HCEC 1CT (cell line): ENCODE measurements around the gene GLRX.

Experiments
- DNase-seq: peaks from one replicate; pipeline ENCODE4 v3.0.0-alpha.2; 2017

GLRX gene

DNA sequence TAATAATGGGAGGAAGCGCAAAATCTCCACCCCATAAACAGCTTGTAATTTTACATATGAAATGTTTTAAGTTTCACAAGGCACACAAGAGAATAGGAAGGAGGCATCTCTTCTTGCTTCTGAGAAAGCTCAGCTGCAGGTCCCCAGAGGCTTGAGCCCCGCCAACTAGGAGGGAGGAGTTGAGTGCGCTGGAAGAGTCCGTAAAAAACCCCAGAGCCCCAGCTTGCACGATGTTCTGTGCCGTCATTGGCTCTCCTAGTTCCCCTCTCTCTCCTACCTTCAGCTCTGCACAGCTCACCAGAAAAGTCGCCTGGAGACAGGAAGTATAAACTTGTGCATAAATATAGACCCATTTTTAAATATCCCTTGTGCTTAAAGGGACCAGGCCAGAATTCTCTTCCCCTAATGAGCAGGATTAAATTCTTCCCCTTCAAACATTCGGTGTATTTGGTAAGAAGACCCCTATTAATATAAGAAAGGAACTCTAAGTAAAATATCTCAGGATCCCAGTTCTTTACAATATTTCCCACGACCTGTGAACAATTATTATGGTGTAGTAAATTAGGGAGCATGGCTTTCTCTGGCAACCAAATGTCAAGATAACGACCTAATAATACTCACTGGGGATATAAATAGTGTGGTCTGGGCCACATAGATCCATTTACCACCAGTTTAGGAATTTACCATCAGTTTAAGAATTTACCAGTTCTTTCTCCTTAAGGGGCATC lies 13.7 kb downstream of the GLRX start:
- no peak for DNase-seq

DNA sequence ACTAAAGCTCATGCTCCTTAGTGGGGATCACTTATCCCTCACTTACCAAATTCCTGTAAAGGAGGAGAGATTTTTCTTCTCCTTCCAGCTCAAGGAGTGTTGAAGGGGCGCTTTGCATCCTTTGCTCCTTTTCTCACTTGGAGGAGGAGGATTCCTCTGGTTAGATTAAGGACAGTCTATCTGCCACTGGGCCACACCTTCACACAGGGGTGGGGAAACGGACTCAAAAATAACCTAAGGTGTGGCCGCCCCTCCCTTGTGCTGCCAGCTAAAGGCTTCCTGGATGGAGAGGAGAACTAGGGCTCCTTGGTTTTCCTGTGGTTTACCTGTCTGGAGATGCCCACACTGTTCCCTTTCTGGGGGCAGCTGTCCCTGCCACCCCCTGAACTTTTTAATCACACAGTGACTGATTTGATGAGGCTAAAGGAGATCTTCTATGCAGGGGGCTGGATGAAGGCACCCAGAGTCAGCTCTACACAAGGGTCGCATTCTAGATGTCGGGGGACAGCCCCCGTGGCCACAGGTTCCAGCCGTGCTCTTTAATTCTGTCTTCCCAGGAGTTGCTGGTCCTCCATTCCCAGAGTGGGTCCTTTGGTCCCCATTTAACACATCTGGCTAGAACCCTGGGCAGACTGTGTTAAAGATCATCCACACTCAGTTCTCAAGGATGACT lies 14.4 kb downstream of the GLRX start:
- DNase-seq, result no peak

DNA sequence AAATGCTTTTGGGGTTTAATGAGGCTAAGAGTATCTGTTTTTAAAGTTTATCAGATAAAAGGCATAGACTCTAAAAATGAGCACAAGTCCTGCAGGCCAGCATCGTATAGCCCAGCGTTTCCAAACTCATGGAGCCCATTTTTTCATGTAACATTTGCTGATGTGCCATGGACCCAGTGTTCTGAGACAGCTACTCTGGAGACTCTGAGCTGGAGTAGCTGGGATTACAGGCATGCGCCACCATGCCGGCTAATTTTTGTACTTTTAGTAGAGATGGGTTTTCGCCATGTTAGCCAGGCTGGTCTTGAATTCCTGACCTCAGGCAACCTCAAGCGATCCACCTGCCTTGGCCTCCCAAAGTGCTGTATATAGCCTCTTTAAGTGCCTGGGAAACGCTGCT lies 15.8 kb downstream of the GLRX start:
- no peak for DNase-seq

DNA sequence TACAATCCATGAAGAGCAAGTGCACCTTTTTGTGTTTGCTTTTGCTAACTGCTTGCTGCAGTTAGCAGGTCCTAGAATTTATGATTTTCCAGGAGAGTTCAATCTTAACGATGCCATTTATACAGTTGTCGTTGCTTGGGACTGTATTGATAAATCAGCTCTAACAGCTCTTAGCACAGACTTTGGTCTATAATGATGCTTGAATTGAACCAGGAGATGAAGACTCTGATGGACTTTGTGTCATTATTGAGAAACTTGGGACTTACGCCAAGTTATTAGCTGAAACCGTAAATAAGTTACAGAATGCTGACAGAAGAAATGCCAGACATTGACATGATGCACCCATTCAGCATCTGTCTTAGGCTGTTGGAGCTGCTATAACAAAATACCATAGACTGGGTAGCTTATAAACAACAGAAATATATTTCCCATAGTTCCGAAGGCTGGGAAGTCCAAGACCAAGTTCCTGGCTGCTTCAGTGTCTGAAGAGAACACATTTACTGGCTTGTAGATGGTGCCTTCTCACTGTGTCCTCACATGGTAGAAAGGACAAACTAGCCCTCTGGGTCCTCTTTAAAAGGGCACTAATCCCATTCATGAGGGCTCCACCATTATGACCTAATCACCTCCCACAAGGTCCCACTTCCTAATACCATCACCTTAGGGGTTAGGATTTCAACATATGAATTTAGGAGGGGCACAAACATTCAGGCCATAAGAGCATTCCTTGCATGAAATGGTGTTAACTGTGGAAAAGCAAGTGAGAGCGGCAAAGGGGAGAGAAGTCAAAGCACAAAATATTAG lies 17.6 kb downstream of the GLRX start:
- no peak for DNase-seq

DNA sequence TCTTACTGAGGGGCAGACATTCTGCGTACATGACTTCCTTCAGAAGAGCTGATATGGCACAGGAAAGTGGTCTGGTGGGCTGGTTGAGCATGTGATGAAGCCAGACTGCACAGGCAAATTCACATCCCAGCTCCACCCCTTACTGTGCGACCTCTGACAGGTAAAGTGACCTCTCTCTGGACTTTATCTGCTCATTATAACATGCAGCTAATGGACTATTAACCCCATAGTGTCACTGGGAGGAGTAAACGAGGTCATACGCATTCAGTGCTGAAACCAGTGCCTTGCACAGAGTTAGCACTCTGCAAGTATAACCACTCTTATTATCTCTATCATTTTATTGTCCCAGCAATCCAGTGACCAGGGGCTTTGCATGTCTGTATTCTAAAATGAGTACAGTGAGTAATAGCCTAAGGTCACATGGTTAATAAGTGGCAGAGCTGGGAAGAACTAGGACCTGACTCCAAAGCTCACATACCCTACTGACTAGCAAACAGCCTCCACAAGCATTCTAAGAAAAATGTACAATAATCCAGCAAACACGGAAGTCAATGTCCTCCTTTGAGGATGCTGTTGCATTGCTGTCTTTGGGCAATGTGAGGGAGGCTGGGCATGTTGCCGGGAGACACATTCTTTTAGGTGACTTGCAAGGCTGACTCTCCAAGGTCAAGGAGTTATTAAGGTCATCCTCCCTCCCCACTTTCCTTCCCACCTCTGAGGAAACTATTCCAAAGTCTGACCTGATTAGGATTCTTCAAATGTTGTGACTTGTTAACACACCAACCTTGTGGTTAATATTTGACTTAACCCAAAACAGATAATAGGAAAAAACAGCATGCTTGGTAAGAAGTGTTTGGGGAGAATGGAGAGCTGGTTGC lies 19.0 kb downstream of the GLRX start:
- no peak for DNase-seq

DNA sequence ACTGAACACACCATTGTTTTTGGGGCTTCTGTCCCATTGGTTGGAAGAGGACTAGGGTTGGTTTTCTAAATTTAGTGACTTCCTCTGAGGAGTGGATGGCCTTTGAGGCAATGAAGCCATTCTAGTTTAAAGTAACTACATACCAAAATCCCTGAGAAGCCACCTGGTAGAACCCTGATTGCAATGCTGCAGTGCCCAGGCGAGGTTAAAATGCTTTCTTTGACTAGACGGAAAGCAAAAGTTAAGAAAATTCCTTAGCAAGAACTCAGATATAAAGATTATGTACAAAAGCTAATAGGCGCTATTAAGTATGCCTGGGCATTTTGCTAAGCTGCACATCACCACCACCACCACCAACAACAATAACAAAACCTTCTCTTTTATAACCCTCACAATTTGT lies 20.6 kb downstream of the GLRX start:
- DNase-seq, result no peak

DNA sequence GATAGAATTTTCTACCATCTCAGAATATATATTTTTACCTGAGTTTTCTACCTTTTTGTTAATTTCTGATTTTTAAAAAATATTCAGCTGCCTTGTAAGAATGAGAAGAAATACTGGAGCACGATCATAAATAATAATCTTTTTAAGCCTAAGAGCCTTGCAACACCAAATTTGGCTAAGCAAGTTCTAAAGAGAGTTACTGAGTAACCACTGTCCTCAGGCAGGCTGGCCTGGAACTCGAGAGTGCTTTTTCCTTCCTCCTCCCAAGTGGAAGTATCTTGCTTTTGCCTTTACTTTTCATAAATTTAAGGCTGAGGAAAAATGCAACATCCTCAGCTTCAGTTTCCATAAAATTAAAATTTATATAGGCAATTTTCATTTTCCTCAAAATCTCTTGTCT lies 21.0 kb downstream of the GLRX start:
- DNase-seq, result no peak

DNA sequence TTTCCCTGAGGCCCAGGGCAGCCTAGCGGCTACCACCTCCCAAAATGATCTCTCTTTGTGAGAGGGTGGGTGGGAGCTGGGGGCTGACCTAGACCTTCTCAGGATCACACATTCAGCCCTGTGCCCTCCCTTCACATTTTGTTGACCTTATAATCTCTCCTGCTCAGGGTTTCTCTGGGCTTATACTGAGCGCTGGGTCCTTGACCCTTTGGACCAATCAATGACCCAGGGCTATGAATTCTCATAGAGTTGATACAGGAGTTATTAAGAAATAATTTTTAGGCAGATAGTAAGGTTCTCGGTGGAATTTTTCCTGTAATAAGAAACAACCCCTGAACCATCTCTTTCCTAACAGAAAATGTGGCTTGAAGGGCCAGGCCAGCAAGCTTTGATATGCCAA lies 22.0 kb downstream of the GLRX start:
- DNase-seq, result no peak

DNA sequence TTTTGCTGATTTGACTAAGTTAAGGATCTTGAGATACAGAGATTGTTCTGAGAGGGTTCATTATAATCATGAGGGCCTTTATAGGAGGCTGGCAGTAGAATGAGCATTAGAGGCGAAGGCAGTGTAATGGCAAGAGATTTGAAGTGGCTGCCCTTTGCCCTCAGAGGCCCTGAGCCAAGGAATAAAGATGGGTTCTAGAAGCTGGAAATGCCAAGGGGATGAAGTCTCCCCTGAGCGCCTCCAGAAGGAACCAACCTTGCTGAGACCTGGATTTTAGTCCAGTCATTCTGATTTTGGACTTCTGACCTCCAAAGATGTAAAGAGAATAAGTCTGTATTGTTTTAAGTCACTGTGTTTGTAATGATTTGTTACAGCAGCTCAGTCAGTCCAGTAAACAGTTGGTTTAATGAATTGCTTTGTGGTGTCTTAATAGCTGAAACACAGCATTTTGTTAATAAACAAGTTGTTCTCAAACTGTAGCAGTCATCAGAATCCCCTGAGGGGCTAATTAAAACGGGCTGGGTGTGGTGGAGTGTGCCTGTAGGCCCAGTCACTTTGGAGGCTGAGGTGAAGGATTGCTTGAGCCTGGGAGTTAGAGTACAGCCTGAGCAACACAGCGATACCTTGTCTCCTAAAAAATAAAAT lies 23.2 kb downstream of the GLRX start:
- no peak for DNase-seq

DNA sequence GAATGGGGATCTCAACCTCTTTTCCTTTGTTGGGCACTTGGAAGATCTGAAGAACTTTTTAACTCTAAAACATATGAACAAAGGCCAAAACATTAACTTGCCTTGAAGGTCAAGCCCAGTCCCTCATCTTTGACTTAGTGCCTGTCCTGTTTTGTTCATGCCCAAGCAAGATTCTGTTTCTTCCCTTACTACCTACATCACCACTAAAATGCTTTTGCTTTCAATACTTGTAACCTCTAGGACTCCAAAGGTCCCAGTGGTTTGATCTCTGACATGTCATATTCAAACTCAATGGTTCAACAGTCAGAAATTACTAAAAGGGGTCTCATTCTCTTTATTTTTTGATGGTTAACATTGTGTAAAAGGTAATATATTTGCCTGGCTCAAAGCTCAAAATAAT lies 24.0 kb downstream of the GLRX start:
- DNase-seq, result no peak

DNA sequence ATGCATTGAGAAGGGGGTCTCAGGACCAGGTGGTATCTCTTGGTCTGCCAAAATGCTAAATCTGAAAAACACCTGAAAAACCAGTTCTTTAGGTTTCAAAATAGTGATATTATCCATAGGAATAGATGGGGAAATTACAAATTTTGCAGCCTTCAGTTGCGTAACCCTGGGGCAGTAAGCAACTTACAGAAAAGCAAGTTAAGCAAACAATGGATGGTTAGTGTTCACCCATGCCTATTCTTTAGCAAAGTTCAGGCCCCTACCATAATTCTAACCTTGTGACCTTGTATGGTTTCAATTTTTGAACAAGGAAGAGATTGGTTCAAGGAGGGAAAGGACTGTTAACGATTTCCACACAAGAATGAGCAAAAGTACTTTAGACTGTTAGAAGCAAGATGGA lies 24.5 kb downstream of the GLRX start:
- DNase-seq, result no peak

DNA sequence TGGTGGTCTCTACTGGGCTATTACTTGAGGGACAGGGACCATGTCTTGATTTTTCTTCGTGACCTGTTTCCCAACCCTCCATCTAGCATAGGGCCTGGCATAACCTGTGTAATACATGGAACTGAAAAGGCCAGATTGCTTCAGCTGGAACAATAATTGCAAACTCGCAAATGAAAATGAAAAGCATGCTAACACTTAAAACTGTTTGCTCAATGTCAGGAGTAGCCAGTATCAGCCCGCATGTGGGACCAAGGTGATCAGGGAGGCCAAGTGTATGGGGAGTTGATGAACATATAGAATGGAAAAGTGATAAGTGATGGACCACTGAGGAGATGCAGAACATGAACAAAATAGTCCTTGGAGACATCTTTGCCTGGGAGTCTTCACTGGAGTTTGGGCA lies 25.2 kb downstream of the GLRX start:
- no peak for DNase-seq

DNA sequence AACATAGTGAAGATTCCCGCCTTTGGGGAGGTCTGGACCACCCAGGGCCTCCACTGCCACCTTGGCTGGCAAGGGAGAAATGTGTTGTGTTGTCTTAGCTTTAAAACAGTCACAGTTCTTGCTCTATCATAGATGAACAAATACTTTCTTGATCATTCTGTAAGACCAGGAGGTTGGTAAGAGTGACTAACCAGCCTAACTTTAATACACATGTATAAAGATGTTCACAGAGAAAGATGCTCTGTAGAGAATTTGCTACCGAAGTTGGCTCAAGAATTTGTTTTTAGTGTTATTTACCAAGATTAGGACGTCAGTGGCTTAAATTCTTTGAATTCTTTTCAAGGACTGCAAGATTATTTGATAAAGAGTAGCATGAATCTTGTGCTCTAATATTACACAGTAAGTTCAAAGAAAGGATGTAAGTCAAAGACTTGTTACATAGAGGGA lies 28.4 kb downstream of the GLRX start:
- DNase-seq, result no peak

DNA sequence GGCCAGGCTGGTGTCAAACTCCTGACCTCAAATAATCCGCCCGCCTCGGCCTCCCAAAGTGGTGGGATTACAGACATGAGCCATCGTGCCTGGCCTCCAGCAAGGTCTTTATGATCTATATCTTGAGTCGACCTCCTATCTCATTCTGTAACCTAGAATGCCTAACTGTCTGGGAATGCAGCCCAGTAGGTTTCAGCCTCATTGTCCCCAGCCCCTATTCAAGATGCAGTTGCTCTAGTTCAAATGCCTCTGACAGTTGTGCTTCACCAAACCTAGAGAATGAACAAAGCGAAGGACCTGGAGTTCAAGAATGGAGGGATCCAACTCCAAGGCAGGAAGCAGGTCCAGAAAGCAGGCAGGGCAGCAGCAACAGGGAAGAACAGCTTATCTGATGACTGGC lies 30.8 kb downstream of the GLRX start:
- no peak for DNase-seq

DNA sequence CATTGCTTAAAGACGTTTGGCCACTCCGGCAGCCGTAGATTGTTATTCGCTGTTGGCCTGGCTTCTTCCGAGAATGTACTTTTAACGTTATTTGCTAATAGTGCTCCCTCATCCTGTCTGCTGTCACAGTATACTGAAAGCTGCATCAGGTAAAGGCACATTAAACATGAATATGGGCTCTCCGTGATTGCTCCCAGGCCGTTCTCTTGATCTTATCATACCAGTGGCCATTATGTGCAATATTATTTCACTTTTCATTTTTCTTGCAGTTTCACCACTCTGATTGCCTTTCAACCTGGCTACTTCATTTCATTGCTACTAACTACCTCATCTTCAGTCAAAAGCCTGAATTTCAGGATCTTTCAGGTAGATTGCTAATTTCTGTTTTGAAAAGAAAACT lies 34.0 kb downstream of the GLRX start:
- no peak for DNase-seq

DNA sequence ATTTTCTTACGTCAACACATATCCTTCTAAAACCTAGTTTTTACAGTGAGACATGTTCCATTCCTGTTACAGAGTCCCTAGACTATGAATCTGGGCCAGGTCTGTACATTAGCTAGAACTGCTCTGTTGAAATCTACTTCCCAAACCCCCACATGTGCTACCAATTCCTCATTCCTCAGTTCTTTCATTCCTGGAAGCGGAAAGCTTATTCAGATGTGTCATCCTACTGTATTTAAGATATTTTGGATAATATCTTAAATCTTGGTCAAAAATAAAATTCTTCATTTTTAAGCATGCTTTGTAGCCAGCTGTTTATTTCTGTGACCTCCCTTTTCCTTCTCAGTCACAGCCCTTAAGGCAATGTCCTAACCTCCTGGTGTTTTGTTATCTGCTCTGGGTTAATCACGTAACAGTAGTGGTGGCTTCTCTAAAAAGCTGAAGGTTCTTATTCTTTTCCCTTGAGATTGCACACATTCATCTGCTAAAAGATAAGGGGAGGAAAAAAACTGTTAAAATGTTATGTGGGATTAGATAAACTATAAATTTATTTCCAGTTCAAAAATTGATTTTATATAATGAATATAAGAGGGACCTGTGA lies 35.6 kb downstream of the GLRX start:
- peak; percentile 86 for DNase-seq

DNA sequence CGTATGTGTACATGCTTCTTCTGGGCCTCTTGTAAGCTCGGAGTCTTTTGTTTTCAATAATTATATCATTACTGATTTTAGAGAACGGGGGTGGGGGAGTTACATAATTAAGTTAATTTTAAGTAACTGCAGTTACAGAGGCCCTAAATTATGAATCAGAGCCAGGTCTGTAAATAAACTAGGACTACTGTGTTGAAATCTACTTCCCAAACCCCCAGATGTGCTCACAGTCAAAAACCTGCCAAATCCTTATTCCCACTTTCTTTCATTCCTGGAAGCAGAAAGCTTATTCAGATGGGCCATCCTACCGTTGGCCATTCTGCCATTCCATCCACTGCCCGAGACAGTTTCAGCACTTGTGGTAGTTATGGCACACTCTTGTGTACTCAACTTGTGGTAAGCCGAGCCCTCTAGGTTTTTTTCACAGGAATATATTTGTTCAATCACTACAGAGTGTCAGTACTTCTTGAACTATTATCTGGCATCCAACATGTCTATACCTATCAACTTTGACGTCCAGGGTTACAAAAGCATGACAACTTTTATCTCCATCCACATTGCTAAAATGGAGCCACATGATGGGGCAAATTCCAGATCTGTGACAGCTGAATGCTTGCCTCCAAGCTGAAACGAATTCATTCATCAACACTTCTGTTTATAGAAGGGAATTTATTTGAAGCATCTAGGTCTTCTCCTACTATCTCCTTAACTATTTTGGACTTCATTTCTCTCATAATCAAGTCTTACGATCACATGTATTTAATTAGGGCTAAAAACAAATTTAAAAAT lies 37.8 kb downstream of the GLRX start:
- peak; percentile 51 for DNase-seq

DNA sequence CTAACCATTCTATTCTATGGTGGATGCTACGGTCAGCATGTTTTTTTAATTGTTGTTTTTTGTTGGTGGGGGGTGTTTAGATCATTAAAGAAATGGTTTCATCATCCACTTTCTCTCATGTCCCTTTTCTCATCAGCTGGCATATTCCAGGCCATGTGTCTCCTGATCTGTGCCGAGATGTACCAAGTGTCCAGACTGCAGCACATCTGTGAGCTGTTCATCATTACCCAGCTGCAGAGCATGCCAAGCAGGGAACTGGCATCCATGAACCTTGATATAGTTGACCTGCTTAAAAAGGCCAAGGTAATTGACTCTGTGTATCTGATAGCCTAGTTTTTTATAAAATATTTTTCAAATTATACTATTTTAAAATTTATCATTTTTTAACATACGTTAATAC lies 38.9 kb downstream of the GLRX start:
- DNase-seq, result no peak

DNA sequence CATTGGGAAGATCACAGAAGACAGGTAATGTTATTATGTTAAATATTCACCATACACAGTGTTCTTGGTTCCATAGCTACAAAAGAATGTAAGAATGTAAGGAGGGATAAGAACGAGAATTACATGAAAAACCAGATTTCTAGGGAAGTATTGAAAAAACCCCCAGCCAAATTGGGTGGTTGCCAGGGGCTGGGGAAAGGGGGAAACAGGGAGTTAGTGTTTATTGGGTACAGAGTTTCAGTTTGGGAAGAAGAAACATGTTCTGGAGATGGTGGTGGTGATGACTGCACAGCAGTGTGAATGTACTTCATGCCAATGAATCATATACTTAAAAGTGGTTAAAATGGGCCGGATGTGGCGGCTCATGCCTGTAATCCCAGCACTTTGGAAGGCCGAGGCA lies 40.3 kb downstream of the GLRX start:
- no peak for DNase-seq

DNA sequence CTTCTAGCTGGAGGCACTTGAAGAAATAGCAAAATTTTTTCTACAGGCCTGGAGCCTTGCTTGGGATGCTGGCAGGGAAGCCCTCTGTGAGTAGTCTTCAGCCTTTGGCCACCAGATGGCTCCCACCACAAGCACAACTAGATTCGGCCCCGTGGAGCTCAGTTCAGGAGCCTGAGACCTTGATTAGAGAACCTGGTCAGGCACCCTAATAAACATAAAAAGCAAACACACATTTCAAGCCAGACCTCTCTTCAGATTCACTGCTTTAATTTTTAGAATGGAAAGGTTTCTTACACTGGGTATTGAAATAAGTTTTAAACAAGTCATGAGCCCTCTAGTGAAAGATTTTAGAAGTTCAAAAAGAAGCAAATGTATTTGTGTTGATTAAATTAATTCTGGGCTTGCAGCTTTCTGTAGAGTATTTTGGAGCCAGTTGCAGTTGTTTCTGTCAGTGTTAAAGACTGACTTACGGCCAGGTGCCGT lies 41.4 kb downstream of the GLRX start:
- DNase-seq, result peak; percentile 80

DNA sequence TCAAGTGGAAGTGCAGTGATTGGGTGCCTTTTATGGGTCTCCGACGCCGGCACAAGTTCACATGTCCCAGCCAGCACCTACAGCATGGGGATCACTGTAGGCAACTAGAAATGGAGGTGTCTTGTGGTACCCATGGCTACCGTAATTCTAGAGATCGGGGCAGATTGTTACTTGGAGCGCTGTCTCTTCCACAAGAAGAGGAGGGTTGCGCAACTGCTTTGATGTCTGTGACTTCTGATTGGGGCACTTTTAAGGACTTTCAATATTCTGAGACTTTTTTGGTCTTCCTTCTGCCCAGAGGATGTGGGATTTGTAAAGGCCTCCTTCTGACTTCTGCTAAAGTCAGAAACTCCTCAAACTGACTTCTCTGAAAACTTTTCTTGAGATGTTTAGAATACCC lies 41.9 kb downstream of the GLRX start:
- no peak for DNase-seq
